Bronchial epithelial cell (primary cell): ENCODE data around the gene SLCO4A1. TPM values are rescaled to one million over a fixed set of nuclear protein-coding genes. Genes with fewer than 3 reads are reported as not detected.

ENCODE experiments used
- DNase-seq: peaks from one replicate; pipeline ENCODE4 v3.0.0-alpha.2; 2010; ENCODE audit warnings: low read depth
- FAIRE-seq: peaks from 2 replicates; lab custom pipeline; 2011; peaks lifted over from hg19 to GRCh38; lab: Jason Lieb, UNC
- H3K27me3 ChIP-seq: 2 replicates; pipeline ENCODE4 v1.5.1; 2011; ENCODE audit warnings: low read length; ENCODE audit not compliant: control insufficient read depth, insufficient read depth
- H3K36me3 ChIP-seq: 2 replicates; pipeline ENCODE4 v1.5.1; 2011; ENCODE audit warnings: low read length; ENCODE audit not compliant: control insufficient read depth, insufficient read depth
- H3K4me3 ChIP-seq: 2 replicates; pipeline ENCODE4 v1.5.1; 2011; ENCODE audit warnings: mild to moderate bottlenecking, low read depth, low read length, control low read depth
- total RNA-seq: library from RNA; depleted of rRNA; stranded (reverse); fragments of >200 nt; gene quantifications from 2 replicates; pipeline ENCODE4 v1.2.1, GENCODE V29; 2014
- TF ChIP-seq, protein P1 (sequence below): IDR thresholded peaks from 2 replicates; pipeline ENCODE4 v1.5.1; 2011; ENCODE audit warnings: mild to moderate bottlenecking, moderate library complexity, low read length, control low read depth, inconsistent platforms; ENCODE audit not compliant: insufficient read depth, severe bottlenecking

Gene SLCO4A1
- total RNA-seq, 1 donor from 2014 or later: 1.6 TPM

DNA sequence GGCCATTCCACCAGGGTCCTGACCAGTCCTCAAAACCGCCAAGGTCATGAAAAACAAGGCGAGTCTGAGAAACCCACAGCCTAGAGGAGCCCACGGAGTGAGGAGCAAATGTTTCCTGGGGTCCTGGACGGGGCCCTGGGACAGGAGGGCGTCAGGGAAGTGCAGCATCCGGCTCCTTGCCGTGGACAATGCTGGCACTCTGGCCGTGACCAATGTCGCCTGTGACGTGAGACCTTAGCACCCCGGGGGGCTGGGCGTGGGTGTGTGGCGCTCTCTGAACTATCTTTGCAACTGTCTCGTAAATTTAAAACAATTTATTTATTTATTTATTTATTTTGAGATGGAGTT is 34.1 kb upstream of the SLCO4A1 start:
- FAIRE-seq (no peak), DNase-seq (no peak)
- H3K27me3 ChIP-seq: peaks cover 4% of the 10 kb centered on the region
- no peak overlapping the region for H3K4me3 ChIP-seq
- no peaks in the 10 kb centered on the region for H3K36me3 ChIP-seq
- TF ChIP-seq, protein P1, sequence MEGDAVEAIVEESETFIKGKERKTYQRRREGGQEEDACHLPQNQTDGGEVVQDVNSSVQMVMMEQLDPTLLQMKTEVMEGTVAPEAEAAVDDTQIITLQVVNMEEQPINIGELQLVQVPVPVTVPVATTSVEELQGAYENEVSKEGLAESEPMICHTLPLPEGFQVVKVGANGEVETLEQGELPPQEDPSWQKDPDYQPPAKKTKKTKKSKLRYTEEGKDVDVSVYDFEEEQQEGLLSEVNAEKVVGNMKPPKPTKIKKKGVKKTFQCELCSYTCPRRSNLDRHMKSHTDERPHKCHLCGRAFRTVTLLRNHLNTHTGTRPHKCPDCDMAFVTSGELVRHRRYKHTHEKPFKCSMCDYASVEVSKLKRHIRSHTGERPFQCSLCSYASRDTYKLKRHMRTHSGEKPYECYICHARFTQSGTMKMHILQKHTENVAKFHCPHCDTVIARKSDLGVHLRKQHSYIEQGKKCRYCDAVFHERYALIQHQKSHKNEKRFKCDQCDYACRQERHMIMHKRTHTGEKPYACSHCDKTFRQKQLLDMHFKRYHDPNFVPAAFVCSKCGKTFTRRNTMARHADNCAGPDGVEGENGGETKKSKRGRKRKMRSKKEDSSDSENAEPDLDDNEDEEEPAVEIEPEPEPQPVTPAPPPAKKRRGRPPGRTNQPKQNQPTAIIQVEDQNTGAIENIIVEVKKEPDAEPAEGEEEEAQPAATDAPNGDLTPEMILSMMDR: no peak

DNA sequence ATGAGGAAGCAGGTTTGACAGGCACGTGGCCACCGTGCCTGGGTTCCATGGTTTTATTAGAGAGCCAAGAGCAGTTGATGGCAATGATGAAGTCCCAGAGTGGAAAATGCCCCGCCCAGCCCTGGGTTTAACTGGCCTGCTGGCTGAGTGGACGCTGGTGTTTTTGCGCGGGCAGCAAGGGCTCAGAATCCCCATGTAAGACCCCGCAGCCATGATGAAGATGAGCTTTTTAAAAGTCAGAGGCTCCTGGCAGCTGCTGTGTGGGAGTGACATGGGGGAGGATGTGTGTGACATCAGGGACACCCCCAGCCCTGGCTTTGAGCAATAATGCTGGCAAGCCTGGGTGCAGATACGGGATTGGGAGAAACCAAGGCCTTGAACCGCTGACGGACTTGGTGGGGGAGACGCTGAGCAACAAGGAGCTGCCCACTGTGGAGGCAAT is 33.0 kb upstream of the SLCO4A1 start:
- H3K27me3 ChIP-seq: peaks cover 4% of the 10 kb centered on the region
- TF ChIP-seq, protein P1: no peak
- DNase-seq: no peak
- H3K4me3 ChIP-seq: no peak overlapping the region
- FAIRE-seq: no peak
- H3K36me3 ChIP-seq: no peaks in the 10 kb centered on the region

DNA sequence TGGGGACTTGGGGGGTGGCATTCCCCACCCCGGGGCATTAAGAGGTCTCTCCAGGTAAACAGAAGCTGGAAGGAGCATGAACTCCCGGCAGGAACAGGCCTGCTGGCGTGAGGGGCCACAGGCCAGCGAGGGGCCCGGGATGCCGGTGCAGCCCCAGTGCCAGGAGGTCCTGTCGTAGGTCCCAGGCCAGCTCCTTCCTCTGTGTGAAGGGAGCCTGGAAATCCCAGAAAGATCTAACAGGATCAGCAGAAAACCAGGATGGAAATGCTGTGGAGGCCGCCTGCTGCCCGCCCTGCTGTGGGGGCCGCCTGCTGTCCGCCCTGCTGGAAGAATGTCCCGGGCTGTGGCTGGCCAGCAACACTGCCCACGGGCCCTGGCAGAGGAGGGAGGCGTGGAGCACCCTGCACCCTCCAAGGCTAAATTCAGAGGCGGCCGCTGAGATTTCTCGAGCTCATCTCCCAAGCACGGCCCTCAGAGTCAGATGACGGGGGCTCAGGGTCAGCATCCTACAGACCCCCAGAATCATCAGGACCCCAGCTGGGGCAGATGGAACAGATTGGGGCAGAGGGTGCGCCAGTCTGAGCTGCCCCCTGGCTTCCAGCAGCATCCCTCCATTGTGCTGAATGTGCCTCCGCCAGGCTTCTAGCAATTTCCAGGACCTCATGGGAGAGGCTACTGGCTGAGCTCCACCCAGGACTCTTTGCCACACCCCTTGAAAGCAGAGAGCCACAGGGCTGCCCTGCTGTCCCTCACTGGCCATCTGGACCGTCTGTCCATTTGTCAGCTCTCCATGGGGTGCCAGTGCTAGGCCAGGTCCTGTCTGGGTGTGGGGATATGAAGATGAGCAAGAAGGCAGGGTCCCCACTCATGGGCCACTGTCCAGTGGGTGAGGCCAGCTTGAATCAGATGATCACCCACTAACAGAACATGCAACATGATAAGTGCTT is 32.2 kb upstream of the SLCO4A1 start:
- Histone ChIP-seq H3K27me3 (peaks cover 4% of the 10 kb centered on the region), H3K36me3 (no peaks in the 10 kb centered on the region), H3K4me3 (no peak overlapping the region)
- TF ChIP-seq, protein P1: no peak
- FAIRE-seq (no peak), DNase-seq (no peak)

DNA sequence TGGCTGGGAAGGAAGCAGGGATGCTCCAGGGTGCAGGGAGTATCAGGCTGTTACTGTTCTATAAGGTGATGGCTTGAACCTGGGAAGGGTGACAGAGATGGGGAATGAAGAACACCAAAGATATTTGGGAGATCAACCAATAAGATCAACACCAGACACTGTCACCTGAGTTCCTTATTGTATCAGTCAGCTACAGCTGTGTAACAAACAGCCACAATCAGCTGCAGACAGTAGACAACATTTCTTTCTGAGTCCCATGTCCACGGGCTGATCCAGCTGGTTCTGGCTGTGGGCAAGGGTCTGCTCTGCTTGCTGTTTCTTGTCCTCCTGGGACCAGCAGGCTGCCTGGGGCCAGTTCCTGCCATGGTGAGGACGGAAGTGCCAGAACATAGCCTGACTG is 31.3 kb upstream of the SLCO4A1 start:
- FAIRE-seq (no peak), DNase-seq (no peak)
- Histone ChIP-seq H3K36me3 (no peaks in the 10 kb centered on the region), H3K27me3 (peaks cover 2% of the 10 kb centered on the region), H3K4me3 (no peak overlapping the region)
- TF ChIP-seq, protein P1: no peak

DNA sequence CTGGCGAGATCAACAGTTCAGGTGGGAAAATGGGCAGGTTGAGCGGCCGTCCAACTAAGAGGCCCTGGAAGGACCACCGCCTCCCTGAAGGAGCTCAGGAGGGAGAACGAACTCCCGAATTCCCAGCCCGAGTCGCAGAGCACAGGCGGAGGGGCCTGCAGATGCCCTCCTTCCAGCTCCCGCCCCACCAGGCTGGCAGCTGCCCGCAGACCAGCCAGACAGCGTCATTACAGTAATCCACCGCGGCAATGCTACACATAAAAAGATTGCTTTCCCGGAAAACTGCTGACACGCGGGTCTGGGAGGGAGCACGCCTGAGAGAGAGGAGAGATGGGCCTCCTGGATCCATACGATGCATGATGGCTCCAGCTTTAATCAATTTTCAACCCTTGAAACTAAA is 30.5 kb upstream of the SLCO4A1 start:
- H3K36me3 ChIP-seq: no peaks in the 10 kb centered on the region
- TF ChIP-seq, protein P1: no peak
- no peak overlapping the region for H3K4me3 ChIP-seq
- no peak for DNase-seq
- FAIRE-seq: no peak
- no peaks in the 10 kb centered on the region for H3K27me3 ChIP-seq
